ENCODE data around the gene PCDHGB4. TPM values are rescaled to one million over a fixed set of nuclear protein-coding genes. Genes with fewer than 3 reads are reported as not detected.
"Not testable (repeated sequence)": the region's sequence is repeated elsewhere in the genome, so short reads cannot be mapped to it uniquely, and the experiment has no call there.

PCDHGB4 gene
- total RNA-seq, 1 donor from 2014 or later: 6.4 TPM

DNA sequence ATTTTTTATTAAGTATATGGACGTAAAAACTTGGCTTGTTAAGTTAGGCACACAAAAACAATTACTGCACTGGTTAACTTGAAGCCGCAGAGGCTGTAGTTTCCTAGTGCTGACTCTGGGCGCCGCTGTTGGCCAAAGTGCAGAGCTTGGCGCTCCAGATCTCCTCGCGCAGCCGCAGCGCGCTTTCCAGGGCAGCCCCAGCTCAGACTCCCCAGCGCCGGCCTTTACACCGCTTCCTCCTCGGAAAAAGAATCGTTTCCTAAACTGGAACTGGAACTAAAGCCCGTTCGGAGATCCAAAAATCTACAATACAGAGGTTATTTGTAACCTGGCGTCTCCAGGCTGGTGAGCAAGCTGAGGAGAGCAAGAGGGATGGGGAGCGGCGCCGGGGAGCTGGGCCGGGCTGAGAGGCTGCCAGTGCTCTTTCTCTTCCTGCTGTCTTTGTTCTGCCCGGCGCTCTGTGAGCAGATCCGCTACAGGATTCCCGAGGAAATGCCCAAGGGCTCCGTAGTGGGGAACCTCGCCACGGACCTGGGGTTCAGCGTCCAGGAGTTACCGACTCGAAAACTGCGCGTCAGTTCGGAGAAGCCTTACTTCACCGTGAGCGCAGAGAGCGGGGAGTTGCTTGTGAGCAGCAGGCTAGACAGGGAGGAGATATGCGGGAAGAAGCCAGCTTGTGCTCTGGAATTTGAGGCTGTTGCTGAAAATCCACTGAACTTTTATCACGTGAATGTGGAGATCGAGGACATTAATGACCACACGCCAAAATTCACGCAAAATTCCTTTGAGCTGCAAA is 10.5 kb downstream of the PCDHGB4 start, which contains the start of gene PCDHGB5:
Gene PCDHGB5, plus strand, starts transcription at position 192 of the 796 bp plus-strand sequence. Its CDS starts 181 bp downstream, at position 373.
- peak; percentile 18 to 70 for DNase-seq (ENCODE audit: low read depth in 2 of 2)

DNA sequence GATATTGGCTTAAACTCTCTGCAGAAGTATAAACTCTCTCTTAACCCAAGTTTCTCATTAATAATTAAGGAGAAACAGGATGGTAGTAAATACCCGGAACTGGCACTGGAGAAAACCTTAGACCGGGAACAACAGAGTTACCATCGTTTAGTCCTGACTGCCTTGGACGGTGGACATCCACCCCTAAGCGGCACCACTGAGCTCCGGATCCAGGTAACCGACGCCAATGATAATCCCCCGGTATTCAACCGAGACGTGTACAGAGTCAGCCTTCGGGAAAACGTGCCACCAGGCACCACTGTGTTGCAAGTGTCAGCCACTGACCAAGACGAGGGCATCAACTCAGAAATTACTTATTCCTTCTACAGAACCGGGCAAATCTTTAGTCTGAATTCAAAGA is 11.1 kb downstream of the PCDHGB4 start:
- DNase-seq (ENCODE audit: low read depth in 2 of 2): no peak

DNA sequence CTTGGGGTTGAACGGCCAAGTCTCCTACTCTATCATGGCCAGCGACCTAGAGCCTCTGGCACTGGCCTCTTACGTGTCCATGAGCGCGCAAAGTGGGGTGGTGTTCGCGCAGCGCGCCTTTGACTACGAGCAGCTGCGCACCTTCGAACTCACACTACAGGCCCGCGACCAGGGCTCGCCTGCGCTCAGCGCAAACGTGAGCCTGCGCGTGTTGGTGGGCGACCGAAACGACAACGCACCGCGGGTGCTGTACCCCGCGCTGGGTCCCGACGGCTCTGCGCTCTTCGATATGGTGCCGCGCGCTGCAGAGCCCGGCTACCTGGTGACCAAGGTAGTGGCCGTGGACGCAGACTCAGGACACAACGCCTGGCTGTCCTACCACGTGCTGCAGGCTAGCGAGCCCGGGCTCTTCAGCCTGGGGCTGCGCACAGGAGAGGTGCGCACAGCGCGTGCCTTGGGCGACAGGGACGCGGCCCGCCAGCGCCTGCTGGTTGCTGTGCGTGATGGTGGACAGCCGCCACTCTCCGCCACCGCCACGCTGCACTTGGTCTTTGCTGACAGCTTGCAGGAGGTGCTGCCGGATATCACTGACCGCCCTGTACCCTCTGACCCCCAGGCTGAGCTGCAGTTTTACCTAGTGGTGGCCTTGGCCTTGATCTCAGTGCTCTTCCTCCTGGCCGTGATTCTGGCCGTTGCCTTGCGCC is 12.2 kb downstream of the PCDHGB4 start:
- no peak for DNase-seq (ENCODE audit: low read depth in 2 of 2)

DNA sequence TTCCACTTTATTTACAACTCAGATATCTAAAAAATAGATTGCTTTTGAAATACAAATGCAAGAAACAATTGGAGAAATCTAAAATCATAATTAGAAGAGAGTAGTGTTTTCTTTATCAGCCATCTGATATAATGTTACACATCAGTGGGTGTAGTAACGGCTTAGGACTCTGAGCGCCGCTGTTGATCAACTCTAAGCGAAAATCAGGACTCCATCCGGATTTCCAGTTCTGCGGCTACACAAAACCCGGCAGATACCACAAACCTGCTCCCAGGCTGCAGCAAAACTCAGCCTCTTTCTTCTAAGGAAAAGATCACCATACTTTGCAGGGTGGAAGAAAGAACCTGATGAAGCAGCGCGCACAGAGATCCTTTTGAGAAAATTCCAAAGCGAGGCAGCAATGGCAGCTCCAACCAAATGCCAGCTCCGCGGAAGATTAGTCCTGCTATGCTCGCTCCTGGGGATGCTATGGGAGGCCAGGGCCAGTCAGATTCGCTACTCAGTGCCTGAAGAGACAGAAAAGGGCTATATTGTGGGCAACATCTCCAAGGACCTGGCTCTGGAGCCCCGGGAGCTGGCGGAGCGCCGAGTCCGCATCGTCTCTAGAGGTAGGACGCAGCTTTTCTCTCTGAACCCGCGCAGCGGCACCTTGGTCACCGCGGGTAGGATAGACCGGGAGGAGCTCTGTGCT is 15.2 kb downstream of the PCDHGB4 start, which contains the start of gene PCDHGA9:
Gene PCDHGA9, plus strand, starts transcription at position 226 of the 691 bp plus-strand sequence. Its CDS starts 175 bp downstream, at position 401.
- DNase-seq (ENCODE audit: low read depth in 2 of 2): peak in 1 of 2 donors; percentile 37

DNA sequence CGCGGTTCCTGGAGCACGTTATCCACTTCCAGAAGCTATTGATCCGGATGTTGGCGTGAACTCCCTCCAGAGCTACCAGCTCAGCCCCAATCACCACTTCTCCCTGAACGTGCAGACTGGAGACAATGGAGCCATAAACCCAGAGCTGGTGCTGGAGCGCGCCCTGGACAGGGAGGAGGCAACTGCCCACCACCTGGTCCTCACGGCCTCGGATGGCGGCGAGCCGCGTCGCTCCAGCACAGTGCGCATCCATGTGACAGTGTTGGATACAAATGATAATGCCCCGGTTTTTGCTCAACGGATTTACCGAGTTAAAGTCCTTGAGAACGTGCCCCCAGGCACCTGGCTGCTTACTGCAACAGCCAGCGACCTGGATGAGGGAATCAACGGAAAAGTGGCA is 15.9 kb downstream of the PCDHGB4 start:
- no peak for DNase-seq (ENCODE audit: low read depth in 2 of 2)

DNA sequence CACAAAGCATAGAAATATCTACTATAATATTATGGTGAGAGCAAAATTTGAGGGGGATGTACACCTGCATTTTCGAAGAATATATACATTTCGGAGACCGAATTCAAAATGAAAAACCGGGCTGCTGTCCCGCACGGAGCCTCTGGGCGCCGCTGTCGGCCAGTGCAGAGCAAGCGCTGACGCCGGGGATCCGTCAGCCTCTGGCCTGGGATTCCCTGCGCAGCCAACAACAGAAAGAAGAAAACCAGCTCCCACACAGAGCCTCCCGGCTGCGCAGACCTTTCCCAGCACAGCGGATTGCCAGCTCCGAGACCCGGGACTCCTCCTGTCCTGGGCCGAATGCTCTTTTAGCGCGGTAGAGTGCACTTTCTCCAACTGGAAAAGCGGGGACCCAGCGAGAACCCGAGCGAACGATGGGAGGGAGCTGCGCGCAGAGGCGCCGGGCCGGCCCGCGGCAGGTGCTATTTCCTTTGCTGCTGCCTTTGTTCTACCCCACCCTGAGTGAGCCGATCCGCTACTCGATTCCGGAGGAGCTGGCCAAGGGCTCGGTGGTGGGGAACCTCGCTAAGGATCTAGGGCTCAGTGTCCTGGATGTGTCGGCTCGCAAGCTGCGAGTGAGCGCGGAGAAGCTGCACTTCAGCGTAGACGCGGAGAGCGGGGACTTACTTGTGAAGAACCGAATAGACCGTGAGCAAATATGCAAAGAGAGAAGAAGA is 20.4 kb downstream of the PCDHGB4 start, which contains the start of gene PCDHGB6:
Gene PCDHGB6, plus strand, starts transcription at position 232 of the 716 bp plus-strand sequence. Its CDS starts 182 bp downstream, at position 414.
- peak; percentile 11 to 35 for DNase-seq (ENCODE audit: low read depth in 2 of 2)

DNA sequence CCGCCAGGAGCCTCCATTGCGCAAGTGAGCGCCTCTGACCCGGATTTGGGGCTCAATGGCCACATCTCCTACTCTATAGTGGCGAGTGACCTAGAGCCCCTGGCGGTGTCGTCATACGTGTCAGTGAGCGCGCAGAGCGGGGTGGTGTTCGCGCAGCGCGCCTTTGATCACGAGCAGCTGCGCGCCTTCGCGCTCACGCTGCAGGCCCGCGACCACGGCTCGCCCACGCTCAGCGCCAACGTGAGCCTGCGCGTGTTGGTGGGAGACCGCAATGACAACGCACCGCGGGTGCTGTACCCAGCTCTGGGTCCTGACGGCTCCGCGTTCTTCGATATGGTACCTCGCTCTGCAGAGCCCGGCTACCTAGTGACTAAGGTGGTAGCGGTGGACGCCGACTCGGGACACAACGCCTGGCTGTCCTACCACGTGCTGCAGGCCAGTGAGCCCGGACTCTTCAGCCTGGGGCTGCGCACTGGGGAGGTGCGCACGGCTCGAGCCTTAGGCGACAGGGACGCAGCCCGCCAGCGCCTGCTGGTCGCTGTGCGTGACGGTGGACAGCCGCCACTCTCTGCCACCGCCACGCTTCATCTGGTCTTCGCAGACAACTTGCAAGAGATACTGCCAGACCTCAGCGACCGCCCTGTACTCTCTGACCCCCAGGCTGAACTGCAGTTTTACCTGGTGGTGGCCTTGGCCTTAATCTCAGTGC is 22.3 kb downstream of the PCDHGB4 start:
- DNase-seq (ENCODE audit: low read depth in 2 of 2): no peak

DNA sequence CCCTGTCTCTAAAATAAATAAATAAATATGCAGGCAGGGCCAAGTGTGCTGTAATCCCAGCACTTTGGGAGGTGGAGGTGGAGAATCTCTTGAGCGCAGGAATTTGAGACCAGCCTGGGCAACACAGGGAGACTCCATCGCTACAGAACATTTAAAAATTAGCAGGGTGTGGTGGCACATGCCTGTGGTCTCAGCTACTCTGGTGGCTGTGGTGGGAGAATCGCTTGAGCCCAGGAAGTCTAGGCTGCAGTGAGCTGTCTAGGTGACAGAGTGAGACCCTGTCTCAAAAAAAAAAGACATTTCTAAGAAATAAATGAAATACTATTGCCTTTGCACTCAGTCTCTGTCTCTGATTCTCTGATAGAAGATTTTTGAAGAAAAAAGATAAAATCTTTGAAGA is 24.1 kb downstream of the PCDHGB4 start:
- DNase-seq (ENCODE audit: low read depth in 2 of 2): no peak

DNA sequence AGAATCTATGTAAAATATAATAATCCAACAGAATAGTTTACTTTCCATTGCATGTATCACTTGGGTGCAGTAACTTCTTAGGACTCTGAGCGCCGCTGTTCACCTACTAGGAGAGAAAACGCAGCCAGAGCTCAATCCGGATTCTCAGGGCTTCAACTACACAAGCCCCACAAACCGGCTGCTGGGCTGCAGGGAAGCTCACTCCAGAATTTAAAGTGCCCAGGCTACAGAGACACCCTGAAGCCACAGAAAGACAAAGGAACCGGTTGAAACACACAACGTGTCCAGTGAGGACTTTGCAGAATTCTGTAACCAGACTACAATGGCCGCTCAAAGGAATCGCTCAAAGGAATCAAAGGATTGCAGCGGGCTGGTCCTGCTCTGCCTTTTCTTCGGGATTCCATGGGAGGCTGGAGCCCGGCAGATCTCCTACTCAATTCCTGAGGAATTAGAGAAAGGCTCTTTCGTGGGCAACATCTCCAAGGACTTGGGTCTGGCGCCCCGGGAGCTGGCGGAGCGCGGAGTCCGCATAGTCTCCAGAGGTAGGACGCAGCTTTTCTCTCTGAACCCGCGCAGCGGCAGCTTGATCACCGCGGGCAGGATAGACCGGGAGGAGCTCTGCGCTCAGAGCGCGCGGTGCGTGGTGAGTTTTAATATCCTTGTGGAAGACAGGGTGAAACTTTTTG is 25.5 kb downstream of the PCDHGB4 start, which contains the start of gene PCDHGA10:
Gene PCDHGA10, plus strand, starts transcription at position 134 of the 686 bp plus-strand sequence. Its CDS starts 189 bp downstream, at position 323.
- DNase-seq (ENCODE audit: low read depth in 2 of 2): peak; percentile 57 to 72

DNA sequence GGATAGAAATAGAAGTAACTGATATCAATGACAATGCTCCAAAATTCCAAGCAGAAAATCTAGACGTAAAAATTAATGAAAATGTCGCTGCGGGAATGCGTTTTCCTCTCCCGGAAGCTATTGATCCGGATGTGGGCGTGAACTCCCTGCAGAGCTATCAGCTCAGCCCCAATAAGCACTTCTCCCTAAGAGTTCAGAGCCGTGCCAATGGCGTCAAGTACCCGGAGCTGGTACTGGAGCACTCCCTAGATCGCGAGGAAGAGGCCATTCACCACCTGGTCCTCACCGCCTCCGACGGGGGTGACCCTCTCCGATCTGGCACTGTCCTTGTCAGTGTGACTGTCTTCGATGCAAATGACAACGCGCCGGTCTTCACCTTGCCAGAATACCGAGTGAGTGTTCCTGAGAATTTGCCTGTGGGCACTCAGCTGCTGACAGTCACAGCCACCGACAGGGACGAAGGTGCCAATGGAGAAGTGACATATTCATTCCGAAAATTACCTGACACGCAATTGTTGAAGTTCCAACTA is 26.1 kb downstream of the PCDHGB4 start:
- no peak for DNase-seq (ENCODE audit: low read depth in 2 of 2)

DNA sequence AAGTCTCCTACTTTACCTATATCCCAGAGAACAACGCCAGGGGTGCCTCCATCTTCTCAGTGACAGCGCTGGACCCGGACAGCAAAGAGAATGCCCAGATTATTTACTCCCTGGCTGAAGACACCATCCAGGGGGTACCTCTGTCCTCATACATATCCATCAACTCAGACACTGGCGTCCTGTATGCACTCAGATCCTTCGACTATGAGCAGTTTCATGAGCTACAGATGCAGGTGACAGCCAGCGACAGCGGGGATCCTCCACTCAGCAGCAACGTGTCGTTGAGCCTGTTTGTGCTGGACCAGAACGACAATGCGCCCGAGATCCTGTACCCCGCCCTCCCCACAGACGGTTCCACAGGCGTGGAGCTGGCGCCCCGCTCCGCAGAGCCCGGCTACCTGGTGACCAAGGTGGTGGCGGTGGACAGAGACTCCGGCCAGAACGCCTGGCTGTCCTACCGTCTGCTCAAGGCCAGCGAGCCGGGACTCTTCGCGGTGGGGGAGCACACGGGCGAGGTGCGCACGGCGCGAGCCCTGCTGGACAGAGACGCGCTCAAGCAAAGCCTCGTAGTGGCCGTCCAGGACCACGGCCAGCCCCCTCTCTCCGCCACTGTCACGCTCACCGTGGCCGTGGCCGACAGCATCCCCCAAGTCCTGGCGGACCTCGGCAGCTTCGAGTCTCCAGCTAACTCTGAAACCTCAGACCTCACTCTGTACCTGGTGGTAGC is 27.2 kb downstream of the PCDHGB4 start:
- not testable (repeated sequence) for DNase-seq (ENCODE audit: low read depth in 2 of 2)

DNA sequence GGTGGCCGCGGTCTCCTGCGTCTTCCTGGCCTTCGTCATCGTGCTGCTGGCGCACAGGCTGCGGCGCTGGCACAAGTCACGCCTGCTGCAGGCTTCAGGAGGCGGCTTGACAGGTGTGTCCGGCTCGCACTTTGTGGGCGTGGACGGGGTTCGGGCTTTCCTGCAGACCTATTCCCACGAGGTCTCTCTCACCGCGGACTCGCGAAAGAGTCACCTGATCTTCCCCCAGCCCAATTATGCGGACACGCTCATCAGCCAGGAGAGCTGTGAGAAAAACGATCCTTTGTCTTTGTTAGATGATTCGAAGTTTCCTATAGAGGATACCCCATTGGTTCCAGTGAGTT is 27.7 kb downstream of the PCDHGB4 start:
- DNase-seq (ENCODE audit: low read depth in 2 of 2): not testable (repeated sequence)

DNA sequence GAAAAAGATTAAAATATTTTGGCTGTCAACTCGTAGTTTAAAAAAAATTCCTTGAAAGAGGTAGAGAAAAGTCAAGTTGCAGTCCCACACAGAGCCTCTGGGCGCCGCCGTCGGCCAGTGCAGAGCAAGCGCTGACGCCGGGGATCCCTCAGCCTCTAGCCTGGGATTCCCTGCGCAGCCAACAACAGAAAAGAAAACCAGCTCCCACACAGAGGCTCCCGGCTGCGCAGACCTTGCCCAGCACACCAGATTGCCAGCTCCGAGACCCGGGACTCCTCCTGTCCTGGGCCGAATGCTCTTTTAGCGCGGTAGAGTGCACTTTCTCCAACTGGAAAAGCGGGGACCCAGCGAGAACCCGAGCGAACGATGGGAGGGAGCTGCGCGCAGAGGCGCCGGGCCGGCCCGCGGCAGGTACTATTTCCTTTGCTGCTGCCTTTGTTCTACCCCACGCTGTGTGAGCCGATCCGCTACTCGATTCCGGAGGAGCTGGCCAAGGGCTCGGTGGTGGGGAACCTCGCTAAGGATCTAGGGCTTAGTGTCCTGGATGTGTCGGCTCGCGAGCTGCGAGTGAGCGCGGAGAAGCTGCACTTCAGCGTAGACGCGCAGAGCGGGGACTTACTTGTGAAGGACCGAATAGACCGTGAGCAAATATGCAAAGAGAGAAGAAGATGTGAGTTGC is 30.1 kb downstream of the PCDHGB4 start, which contains the start of gene PCDHGB7:
Gene PCDHGB7, plus strand, starts transcription at position 184 of the 679 bp plus-strand sequence. Its CDS starts 183 bp downstream, at position 367.
- DNase-seq (ENCODE audit: low read depth in 2 of 2): peak; percentile 65 to 82

DNA sequence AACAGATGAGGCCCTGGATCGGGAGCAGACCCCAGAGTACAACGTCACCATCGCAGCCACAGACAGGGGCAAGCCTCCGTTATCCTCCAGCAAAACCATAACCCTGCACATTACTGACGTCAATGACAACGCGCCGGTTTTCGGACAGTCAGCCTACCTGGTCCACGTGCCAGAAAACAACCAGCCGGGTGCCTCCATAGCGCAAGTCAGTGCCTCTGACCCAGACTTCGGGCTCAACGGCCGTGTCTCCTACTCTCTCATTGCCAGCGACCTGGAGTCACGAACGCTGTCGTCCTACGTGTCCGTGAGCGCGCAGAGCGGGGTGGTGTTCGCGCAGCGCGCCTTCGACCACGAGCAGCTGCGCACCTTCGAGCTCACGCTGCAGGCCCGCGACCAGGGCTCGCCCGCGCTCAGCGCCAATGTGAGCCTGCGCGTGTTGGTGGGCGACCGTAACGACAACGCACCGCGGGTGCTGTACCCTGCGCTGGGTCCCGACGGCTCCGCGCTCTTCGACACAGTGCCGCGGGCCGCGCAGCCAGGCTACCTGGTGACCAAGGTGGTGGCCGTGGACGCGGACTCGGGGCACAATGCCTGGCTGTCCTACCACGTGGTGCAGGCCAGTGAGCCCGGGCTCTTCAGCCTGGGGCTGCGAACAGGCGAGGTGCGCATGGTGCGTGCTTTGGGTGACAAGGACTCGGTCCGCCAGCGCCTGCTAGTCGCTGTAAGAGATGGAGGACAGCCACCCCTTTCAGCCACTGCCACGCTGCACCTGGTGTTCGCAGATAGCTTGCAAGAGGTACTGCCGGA is 31.8 kb downstream of the PCDHGB4 start:
- DNase-seq (ENCODE audit: low read depth in 2 of 2): no peak

DNA sequence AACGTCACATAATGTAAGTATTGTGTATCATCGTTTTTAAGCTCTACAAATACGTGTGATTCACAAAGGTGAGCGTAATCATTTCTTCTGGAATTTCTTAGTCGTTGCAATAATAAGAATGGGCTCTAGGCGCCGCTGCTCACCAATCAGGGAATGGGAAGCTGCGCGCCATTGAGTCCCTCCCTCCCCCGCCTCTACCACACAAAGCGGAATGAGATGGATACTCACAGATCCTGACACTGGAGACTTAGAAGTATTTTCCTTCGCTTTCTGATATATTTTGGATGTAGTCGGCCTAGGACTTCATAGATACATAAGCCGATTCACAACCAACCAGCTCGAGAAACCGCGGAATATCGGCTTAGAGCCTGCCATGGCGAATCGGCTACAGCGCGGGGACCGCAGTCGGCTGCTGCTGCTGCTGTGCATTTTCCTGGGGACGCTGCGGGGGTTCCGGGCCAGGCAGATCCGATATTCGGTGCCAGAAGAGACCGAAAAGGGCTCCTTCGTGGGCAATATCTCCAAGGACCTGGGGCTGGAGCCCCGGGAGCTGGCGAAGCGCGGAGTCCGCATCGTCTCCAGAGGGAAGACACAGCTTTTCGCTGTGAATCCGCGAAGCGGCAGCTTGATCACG is 33.5 kb downstream of the PCDHGB4 start, which contains the start of gene PCDHGA11:
Gene PCDHGA11, plus strand, starts transcription at position 197 of the 634 bp plus-strand sequence. Its CDS starts 177 bp downstream, at position 374.
- peak; percentile 30 to 76 for DNase-seq (ENCODE audit: low read depth in 2 of 2)

DNA sequence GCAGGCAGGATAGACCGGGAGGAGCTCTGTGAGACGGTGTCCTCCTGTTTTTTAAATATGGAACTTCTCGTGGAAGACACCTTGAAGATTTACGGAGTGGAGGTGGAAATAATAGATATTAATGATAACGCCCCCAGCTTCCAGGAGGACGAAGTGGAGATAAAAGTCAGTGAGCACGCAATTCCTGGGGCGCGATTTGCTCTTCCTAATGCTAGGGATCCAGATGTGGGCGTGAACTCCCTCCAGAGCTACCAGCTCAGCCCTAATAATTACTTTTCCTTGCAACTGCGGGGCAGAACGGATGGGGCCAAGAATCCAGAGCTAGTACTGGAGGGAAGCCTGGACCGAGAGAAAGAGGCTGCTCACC is 34.0 kb downstream of the PCDHGB4 start:
- DNase-seq (ENCODE audit: low read depth in 2 of 2): no peak
